OCI-M2 (cell line): ENCODE measurements around the gene SOX6.
"Not testable (repeated sequence)": the region's sequence is repeated elsewhere in the genome, so short reads cannot be mapped to it uniquely, and the experiment has no call there.

ENCODE experiments used
- DNase-seq: peaks from one replicate; lab custom pipeline; 2025; ENCODE audit not compliant: unreplicated experiment; lab: John Stamatoyannopoulos, UW

SOX6 gene

DNA sequence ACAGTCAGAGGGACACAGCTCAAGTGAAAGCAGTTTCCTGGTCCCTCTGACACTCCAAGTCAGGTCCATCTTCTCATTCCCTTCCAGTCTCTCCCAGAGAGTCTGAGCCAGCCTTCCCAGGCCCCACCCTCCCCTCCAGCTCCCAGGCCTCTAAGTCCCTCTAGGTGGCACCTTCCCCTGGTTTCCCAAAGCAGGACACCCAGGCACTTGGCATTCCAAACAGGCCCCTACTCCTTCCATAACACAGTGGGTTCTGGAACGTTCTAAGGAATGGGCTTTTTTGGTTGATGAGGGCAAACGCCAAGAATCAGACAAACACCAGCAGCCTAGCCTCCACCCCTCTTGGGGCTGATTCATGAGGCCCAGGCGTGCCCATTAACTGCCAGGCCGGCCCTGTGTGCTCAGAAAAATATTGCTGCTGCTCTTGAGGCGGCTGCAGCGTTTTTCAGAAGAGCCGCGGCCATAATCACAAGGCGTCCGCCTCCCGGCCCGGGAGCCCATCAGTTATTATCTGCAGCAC lies 418.7 kb downstream of the SOX6 start:
- DNase-seq: no peak

DNA sequence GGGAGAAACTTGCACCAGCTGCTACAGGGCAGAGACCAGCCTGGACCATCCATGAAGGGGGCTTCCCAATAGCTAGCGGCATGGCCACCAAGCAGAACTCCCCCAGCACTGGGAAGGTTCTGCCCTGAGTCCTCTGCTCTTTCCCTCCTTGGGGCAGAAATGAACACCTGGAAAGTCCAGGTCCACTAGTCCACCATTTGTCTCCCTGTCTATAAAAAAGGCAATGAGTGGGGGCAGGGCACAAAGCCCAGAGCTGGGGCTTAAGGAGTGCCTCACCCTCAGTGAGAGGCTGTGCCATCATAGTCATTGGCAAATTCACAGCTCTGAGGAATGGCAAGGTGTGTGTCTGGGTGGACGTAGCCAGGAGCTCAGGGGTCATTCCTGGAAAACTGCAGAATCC lies 420.3 kb downstream of the SOX6 start:
- no peak for DNase-seq

DNA sequence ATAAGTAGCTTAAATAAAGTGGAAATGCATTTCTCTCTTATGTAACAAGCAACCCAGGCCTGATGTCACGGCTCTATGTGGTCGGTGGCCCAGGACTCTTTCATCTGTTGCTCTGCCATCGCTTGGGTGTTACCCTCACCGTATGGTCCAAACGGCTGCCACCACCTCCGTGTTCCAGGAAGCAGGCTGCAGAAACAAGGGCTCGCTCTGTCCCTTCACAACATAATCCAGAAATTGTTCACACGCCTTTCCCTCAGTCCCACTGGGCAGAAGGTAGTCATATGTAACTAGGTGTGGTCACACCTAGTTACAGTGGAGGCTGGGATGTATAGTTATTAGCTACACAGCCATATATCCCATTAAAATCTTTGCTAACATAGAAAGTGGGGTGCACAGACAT lies 421.0 kb downstream of the SOX6 start:
- DNase-seq: no peak

DNA sequence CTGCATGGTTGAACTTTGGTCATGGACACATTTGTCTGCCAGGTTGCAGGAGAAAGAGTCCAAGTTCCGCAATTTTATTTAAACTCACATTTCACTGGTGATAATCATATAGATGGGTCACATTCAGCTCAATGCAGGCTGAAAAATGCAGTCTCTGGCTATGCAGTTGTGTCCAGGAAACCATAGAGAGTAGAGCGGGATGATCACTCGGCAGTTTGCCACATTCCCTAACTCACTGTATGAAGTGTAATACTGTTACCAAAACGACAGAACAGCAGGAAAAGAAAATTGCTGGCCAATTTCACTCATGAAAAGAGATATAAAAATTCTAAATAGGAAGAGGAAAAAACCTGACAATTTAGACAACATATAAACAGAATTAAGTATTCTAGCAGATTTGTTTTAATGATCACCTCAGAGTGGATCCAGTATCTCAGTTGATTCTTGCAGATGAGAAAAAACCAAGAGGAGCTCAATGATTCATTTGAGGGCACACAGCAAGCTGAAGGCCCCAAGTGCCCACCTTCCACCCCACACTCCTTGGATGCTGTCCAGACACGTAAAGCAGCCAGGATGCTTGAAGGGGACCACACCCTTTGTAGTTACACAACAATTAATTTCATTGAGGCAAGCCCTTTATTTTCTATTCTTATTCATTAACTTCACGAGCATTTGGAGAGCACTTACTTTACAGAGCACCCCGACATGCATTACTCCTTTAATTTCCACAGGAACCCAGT lies 422.3 kb downstream of the SOX6 start:
- no peak for DNase-seq

DNA sequence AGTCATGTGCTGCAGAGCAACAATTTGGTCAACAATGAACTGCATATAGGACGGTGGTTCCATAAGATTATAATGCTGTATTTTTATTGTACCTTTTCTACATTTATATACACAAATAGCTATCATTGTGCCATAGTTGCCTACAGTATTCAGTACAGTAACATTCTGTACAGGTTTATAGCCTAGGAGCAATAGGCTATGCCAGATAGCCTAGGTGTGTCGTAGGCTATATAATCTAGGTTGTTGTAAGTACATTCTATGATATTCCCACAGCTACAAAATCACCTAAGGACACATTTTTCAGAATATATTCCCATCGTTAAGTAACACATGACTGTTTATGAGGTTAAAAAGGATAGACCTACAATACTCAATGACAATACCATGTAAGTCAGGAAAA lies 423.9 kb downstream of the SOX6 start:
- DNase-seq: no peak

DNA sequence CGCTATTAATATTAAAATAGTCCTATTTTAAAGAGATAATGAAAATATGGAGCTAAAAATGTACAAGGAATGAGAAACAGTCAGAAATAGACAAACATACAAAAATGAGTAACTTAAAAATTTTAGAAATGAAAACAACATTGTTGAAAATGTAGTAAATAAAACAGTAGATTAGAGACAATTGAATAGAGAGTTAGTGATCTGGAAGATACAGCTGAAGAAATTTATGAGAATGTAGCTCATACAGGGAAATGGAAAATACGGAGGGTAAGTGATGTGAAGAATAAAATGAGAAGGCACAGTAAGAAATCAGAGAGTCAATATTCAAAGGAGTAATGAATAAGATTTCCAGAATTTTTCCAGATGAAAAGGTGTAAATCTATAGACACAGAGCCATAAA lies 424.8 kb downstream of the SOX6 start:
- no peak for DNase-seq

DNA sequence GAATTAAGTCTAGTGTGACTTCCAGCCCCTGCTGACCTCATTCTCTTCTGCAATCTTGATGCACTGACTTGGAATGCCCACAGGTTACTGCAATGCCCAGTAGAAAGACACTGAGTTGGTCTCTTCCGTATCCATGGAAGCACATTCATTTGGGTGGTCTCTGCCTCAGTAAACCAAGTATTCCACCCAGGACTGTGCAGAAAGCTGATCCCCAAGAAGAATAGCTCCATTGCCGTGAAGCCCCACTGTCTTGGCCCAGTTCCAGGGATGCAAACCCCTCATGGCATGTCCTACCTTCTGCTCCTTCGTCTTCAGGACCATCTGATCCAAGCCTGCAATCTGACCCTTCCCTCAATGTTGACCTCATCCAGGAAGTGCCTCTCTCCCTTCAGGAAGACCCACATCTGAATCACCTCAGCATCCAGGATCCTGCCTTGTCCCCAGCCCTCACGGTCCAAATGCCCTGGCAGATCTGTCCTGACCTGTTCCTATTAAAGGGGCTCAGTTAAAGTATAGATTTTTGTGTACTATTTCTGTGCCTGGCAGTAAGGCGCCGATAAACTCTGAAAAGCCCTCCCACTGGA lies 425.8 kb downstream of the SOX6 start:
- no peak for DNase-seq

DNA sequence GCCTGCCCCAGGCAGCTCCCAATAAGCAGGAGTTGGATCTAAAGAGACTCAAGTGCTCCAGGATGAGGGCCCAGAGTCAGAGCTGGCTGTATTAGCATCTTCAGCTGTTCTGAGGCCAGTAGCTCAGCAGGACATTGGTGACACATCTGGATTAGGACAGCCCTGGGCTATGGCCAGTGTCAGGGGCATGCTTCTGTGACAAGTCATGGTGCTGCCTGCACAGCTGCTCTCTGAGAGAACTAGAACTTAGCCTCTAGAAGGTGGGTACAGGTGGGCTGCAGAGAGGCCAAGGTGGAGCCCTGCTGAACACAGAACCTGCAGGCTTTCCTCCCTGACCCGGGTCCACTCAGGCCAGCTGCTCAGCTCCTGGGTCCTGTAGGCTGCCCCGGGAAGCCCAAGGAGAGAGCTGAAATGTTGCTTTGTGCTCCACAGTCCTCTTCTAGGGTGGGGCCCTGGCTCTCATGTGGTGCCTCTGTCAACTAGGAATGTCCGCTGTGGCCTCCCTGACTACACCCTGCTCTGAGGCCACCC lies 426.9 kb downstream of the SOX6 start:
- no peak for DNase-seq

DNA sequence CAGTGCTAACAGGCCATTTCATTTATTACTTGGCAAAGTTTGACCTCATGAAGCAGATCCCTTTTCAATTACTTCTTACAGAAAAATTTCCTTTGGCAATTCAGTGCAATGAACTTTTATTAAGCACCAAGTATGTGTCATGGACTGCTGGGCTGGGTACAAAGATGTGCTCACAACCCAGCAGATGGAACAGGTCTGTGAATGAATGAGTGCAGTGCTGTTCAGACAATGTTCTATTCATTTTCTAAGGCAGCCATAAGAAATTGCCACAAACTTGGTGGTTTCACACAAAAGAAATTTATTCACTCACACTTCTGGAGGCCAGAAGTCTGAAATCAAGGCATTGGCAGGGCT lies 428.5 kb downstream of the SOX6 start:
- no peak for DNase-seq

DNA sequence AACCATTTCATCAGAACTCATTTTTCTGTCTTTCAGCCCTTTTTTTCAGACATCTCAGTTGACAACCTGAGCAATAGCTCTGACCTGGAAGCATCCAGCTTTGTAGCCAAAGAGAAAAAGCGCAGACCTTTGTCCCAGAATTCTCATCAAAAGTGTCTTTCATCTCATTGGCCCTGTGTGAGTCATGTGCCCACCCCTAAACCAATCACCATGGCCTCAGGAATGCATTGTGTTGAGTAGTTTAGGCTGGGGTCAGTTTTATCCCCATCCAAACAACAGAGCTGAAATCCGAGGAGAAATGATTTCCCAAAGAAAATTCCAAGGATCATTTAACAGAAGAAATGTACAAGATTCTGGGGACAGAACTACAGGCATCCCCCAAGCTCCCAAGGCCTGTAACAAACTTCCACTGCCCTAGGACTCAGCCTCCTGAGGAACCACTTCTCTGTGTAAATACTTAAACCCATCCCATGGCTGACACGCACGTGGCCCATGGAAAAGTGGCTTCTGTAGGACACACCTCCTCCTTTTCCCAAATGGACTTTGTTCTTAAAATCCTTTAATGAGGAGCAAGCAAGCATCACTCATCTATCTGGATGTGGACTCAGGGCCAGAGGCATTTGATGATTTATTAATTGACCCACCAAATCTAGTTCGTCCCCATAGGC lies 429.0 kb downstream of the SOX6 start:
- DNase-seq: no peak

DNA sequence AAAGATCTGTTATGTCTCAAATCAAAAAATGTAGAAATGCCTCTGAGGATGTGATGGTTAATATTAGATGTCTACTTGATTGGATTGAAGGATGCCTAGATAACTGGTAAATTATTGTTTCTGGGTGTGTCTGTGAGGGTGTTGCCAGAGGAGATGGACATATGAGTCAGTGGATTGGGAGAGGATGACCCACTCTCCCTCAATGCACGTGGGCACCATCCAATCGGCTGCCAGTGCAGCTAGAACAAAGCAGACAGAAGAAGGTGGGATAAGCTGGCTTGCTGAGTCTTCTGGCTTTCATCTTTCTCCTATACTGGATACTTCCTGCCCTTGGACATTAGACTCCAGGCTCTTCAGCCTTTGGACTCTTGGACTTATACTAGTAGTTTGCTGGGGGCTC lies 430.3 kb downstream of the SOX6 start:
- no peak for DNase-seq

DNA sequence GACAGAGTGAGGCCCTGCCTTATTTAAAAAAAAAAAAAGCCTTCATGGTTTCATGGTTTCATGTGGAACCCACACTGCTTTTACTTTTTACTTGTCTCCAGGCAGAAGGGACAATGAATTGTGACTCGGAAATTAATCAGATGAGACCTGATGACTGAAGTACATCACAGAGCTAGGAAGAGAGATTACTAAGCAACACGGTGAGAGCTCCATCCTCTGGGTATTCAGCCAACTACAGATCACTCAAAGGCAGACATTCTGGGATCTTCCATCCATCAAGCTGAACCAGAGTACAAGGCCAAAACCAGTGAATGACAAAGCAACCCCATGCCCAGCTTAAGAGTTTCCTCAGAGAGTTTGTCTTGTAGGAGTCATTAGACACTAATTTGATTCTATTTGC lies 433.2 kb downstream of the SOX6 start:
- DNase-seq: no peak

DNA sequence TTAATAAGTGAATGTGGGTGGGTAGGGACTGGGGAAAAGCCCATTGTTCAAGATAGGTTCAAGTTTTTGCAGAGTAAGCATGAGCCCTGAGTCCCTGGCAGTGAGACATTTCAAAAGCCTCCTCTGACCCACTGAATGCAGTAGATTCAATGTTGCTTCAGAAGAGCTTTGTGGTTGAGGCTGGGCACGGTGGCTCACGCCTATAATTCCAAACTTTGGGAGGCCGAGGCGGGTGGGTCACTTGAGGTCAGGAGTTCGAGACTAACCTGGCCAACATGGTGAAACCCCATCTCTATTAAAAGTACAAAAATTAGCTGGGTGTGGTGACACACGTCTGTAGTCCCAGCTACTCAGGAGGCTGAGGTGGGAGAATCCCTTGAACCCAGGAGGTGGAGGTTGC lies 433.6 kb downstream of the SOX6 start:
- not testable (repeated sequence) for DNase-seq

DNA sequence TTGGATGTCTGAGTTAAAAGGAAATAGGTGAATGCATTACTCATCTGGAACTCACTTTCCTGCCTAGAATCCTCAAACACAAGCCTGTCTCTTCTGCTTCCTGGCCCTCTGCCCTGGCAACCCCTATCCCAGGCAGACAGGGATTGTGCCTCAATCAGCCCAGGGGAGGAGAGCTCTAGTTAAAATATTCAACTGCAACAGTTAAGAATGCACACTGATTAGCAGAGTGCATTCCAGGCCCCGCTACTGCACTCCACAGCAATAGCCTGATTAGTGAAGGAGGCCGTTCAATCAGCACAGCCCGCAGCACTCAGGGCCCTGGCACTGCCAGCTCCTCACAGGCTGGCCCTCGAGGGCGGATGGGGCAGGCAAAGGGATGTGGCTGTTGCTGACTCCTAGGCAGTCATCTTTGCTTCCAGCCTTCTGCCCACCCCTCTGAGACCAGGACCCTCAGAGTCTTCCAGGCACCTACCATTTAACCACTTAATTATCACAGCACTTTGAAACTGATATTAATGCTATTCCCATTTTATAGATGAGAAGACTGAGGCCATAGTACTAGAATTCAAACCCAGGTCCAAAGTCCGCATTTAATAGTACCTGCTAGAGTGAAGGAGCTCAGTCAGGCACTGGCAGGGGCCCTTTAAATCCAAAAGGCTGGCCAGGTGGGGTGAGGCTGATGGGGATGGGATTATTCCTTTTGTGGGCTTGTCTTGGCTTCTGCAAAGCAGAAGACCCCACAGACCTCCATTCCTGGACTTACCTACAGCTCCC lies 435.3 kb downstream of the SOX6 start:
- DNase-seq: no peak

DNA sequence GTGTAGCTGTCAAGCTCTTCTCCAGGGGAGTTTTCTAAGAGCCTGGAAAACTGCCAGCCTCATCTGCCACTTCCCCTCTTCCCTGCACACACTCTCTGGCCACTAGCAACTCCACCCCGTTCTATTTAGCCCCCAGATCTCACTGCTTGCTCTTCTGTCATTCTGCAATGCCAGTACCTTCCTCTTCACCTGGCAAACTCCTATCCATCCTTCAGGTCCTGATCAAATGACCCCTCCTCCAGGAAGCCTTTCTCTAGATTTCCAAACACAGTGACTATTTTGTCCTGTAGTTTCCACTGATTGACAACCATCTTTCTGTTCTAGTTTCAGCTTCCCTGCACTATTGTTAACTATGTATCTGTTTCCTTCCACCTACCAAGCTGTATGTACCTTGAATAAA lies 437.7 kb downstream of the SOX6 start:
- DNase-seq: no peak

DNA sequence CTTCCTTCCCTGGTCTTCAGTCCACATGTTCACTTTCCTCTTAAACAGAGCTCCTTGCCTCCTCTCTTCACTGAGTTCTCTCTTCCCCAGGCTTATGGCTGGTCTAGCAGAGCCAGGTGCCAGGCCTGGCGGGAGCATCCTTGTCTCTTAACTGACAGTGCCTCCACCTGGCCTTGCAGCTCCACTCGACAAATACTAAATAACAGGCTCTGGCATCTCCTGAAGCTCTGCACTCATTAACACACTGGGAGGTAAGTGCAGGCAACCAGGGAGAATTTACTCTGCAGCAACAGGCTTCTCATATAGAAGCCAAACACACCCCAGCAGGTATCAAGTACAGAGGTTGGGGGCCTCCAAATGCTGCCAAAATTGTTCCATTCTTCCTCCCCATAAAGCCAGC lies 438.1 kb downstream of the SOX6 start:
- no peak for DNase-seq
